ENCODE measurements around the gene NDUFS7.

The NDUFS7 gene

DNA sequence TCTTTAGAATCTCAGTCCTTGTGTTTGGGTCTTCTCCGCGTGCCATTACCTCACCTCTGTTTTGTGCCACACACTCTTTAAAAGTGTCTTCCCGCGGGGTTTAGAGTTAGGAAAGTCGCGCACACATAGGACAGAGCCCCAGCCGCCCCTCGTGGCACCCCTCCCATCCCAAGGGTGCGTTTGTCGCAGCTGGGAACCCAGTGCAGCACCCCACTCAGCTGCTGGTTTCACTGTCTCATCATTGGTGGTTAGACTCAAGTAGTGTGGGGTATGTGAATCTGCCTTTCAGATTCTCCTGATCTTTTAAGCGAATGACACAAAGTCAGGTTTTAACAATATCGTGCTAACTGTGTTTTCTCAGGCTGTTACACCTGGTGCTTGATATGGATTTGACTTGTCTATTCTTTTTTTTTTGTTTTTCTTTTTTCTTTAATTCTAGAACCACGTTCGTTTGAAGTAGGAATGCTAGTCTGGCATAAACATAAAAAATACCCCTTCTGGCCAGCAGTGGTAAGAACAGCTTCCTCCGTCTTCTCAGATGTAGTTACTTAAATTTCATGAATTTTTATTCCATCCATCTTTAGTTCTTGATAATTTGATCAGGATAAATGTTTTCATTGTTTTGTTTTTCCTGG lies 19.5 kb upstream of the NDUFS7 start:
- DNase-seq (ENCODE audit: low read depth), result no peak

DNA sequence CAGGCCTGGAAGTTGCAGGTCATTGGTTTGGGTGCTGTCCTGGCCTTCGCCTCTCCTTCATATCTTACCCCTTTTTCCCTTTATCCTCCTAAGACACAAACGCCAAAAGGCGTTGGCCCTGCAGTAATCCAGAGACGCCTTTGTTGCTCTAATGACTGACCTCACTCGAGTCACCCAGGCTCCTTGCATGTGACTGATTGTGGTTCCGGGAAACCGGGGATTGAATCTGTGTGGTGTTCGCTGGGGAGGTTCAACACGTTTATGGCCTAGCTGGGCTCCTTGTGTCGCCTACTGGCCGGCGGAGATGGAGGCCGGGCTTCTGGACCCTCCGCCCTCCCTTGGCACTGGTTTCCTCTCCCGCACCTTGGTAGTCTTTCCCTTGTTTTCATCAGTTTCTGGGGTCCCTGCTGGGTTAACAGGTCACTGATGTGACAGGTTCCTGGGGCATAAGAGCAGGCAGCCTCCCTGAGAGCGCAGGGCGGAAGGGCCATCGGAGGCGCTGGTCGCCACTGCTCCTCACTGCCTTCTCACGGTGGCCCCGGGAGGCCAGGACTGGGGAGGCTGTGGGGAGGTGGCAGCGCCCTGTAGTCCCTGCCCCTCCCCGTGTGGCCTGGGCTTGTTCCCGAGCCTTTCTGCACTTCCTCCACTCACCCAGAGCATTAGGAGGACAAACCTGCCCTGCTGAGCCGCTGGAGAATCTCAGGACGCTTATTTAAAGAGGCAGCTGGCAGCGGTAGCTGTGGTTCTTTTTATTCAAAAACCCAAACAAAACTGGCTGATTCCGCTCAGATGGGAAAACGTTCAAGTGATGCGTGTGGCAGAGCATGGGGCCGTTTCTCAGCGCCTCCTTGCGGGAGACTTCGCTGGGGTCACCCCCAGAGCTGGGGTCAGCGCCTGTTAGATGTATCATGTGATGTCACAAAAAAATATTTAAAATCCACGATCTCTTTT lies 18.1 kb upstream of the NDUFS7 start:
- no peak for DNase-seq (ENCODE audit: low read depth)

DNA sequence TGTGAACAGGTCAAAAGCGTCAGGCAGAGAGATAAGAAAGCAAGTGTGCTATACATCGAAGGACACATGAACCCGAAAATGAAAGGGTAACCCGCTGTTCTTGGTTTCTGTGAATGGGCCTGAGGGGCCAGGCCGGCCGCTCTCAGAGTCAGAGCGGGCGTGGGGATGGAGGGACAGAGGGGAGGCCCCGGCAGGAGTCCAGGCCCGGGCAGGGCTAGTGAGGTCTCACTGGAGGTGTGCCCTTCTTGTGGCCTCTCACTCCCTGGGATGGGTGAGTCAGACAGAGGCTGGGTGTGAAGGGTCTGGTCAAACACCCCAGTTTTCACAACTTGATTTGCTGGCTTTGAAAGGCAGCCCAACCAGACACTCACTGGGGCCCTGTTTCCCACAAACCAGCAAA lies 17.4 kb upstream of the NDUFS7 start:
- DNase-seq (ENCODE audit: low read depth), result no peak

DNA sequence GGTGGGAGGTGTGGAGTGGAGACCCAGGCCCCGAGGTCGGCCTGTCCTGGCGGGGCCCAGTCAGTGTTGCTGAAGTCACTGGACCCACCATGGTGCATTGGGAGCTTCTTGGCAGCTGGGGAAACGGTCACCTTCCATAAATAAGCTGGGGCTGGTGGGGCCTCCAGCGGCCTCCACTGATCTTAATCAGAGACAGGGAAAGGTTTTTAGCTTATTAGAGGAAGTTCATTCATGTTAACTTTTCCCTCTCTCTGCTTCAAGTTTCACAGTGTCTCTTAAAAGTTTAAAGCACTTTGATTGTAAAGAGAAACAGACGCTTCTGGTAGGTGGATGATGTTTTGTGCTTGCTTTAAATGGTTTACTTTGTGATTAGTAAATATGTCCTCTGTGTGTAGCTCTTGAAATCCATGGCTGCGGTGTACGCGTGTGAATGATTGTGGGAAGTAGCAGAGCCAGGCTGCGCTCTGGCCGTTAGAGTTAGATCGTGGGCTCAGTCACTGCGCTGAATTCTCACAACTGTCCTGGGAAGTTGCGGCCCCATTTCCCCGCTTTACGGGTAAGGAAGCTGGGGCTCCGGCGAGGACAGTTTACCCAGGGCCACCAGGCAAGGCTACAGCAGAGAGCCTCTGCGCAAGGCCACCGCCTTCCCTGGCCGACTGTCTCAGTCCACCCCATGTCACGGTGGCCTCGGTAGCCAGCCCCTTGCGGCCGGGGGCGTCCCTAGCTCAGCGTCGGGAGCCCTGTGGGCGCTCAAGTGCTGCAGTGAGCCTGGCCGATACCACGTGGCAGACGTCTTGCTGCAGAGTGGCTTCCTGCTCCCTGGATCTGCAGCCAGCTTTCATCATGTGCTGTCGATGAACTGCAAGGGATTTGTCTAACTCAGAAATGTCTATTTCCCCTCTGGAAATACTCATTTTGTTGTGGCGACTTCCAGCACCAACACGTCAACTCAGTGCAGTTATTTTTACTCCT lies 16.5 kb upstream of the NDUFS7 start:
- DNase-seq (ENCODE audit: low read depth), result no peak

DNA sequence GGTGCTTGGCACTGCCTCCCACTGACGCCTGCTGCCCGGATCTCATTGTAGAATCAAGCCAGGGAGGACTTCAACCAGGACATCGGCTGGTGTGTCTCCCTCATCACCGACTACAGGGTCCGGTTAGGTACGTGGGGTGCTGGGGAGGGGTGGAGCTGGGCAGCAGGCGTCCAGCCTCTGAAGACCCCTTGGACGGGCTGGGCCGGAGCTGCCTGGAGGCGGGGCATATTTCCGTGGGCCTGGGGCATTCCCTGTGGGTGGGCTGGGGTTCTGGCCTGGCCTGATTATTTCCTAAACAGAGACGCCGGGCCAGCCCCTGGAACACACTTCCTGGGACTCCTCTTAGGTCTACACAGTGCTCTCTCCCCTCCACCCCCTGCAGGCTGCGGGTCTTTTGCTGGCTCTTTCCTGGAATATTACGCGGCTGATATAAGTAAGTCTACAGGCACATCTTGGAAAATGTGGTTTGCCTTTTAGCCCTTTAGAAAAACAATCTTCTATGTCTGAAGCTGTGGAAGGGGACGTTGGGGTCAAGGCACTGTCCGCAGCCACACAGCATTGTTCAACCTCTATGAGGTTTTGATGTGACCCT lies 14.4 kb upstream of the NDUFS7 start:
- no peak for DNase-seq (ENCODE audit: low read depth)

DNA sequence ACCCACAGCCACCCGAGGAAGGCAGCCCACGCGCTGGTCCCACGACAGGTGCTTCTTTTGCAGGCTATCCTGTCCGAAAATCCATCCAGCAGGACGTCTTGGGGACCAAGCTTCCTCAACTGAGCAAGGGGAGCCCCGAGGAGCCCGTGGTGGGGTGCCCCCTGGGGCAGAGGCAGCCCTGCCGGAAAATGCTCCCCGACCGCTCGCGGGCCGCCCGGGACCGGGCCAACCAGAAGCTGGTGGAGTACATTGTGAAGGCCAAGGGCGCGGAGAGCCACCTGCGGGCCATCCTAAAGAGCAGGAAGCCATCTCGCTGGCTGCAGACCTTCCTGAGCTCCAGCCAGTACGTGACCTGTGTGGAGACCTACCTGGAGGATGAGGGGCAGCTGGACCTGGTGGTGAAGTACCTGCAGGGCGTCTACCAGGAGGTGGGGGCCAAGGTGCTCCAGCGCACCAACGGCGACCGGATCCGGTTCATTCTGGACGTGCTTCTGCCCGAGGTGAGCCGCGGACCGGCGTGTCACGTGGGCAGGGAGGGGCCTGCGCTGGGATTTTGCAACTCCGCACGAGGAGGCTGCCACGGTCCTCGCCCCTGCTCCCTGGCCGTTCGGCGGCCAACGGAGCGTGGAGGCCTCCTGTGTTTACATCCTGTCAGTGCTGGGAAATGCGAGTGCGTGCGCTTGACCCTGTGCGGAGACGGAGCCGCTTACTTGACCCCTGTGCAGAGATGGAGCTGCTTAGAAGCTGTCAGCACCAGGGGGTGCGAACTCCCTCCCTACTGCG lies 12.9 kb upstream of the NDUFS7 start:
- DNase-seq (ENCODE audit: low read depth), result no peak

DNA sequence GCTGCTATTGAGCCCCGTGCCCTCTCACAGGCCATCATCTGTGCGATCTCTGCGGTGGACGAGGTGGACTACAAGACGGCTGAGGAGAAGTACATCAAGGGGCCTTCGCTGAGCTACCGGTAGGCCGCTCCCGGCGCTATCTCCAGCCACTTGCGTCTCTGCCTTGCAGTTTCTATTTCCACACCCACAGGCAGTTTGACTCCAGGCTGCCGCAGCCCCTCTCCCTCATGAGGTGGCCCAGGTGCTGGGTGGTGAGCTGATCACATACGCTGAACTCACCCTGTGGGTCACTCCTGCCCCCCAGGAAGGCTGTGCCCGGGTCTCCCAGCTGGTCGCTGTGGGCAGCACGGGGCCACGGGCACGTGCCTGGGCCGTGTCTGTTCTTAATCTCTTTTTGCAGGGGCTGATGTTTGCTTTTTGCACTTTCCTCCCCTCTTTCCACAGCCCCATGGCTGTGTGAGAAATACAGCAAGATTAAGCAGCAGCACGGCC lies 10.6 kb upstream of the NDUFS7 start:
- DNase-seq (ENCODE audit: low read depth), result no peak

DNA sequence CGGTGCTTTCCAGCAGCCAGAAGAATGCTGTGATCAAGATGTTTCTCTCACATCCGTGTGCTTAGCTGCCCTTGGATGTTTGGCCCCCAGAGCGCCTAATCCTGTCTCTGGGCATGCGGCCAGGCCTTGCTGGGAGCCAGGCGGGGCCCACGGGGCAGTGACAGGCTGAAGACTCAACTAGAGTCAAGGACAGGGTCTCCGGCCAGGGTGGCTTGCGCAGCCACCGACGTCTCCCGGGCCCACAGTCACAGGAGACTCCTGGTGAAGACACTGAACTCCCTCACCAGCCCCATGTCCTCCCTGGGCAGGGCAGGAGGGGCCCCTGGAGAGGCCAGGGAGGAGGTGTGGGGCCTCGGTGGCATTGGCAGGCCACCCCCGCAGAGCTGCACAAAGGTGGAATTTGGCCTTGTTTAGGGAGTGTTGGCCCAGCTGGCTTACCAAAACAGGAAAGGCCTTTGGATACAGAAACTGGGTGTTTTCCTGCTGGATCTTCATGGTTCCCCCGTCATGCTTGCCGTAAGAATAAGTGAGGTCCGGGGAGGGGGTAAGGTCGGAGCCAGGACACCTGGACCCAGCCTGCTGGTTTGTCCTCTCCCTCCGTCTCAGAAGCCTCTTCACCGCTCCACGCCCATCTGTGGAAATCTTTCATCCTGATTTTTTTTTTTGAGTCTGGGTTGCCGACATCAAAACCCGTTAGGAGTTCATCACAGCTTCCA lies 10.0 kb upstream of the NDUFS7 start:
- DNase-seq (ENCODE audit: low read depth), result no peak

DNA sequence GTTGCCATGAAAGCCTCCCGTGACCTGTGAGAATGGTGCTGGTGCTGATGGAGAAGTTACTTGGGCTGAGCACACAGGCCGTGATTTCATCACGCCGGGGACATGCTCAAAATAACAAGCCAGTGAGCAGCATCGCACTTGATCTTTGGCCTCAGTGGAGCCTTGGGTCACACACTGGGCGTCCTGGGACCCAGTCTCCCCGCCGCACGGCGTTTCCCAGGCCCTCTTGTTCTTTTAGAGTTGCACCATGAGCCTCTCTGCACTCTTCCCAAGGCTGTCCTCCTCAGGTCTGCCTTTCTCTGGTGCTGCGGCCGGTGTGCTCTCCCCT lies 9.5 kb upstream of the NDUFS7 start:
- DNase-seq (ENCODE audit: low read depth), result no peak

DNA sequence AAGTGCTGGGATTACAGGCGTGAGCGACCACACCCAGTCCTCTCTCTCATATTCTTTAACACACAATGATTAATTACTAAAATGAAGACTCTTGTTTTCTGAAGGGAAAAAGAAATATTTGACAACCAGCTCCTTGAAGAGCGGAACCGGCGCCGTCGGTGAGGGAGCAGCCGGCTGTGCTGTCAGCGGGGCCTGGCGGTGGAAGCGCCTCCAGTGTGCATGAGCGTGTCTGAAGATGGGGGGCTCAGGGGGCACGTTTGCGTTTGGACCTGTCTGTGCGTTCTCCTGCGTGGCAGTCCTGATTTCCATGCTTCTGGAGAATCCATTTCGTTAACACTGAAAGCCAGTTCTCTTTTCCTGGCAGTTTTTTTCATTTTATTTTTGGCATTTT lies 7.3 kb upstream of the NDUFS7 start:
- no peak for DNase-seq (ENCODE audit: low read depth)

DNA sequence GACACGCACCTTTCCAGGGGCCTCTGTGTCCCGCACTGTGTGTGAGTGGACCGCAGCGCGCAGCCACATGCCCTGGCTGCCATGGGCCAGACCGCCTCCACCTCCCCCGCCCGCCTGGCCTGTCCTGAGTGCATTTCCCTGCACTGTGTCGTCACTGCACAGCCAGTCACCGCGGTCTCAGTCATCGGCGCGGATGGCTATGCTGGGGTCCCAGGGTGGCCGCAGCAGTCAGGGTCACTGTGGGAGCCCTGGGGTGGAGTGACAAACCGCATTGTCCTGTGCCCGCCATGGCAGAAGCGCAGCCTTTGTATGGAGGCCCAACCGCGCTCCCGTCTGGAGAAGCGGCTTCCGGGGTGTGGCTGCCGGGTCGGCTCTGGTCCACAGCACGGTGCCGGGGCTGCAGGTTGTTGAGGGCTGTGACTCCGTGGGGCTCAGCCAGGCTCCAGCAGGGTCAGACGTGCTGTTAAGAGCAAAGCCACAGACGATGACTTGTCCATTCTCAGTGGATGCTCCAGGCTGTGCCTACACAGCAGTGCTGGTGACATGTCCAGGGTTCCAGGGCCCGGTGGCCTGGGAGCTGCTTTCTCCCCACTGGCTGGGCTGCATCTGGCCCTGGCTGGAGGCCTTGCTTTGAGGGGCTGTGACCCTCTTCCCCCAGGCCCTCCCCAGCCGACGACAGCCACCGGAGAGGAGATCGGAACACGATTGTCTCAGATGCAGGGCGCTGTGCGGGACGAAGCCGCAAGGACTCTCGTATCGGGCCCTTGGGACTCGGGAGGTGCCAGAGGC lies 6.3 kb upstream of the NDUFS7 start:
- no peak for DNase-seq (ENCODE audit: low read depth)

DNA sequence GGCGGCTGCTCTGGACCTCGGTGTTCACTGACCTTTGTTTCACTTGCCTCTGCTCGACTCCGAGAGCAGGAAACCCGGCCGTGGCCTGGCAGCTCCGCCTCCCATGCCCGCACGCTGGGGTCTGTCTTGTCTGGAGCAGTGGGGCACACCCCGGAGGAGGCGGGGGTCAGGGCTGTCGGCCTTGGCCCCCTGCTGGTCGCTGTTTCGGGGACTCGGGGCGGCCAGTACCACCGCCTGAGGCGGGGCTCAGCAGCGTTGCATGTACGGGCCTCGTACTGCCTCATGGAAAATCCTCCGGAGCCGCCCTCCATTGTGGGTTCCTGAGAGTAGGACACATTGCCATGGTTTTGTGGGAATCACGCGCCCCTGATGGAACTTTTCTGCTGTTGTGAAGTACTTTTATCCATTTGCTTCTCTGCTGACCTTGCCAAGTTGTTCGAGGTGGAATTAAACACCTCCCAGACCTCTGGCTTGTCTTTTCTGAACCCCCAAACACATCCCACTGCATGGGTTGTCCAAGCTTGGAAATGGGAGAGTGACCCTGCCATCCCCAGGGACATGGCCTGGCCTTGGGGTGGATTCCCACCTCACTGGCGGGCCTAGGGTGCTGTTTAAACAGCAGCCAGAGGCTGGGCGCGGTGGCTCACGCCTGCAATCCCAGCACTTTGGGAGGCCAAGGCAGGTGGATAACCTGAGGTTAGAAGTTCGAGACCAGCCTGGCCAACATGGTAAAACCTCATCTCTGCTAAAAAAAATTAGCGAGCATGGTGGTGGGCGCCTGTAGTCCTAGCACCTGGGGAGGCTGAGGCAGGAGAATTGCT lies 5.5 kb upstream of the NDUFS7 start:
- DNase-seq (ENCODE audit: low read depth), result no peak

DNA sequence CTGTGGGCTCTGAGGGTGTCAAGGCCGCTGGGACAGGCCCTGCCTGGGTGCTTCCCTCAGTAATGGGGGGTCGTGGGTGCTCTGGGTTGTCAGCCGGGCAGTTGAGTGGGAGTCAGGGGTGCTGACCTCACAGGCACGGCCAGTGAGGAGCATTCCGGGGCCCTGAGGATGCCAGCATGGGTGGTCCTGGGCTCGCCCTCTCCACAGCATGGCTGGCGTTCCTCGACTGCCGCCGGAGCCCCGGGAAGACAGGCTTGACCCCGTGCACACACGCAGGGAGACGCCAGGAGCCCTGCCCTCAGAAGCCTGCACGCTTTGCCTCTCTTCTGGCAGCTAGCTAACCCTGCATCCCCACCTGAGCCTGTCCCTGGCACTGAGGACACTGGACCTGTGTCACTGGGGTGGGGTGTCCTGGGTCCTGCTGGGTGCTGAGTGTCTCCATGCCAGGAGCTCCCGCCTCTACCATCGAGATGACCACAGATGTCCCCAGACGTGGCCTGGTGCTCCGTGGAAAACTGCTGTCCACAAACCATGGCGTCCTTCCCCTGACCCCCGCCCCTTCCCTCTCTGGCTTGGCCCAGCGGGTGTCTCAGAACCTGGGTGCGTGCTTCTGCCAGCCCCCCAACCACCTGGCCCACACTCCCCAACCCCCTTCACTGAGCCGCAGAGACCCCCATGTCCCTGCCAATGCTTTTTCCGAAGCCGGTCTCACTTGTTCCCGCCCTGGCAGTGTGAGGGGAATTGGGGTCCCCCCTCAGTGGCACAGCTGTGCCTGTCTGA lies 4.4 kb upstream of the NDUFS7 start:
- no peak for DNase-seq (ENCODE audit: low read depth)

DNA sequence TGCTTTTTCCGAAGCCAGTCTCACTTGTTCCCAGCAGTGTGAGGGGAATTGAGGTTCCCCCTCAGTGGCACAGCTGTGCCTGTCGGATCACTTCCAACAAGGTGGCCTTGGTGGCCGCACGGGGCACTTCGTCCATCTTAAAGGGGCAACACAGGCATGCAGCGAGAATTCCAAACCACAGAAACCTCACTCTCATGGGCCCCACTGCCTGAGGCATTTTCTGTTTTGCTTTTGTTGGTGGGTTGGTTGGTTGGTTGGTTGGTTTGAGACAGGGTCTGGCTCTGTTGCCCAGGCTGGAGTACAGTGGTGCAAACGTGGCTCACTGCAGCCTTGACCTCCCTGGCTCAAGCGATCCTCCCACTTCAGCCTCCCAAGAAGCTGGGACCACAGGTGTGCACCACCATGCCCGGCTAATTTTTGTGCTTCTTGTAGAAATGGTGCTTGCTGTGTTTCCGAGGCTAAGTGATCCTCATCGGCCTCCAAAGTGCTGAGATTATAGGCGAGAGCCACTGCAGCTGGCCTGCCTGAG lies 3.7 kb upstream of the NDUFS7 start:
- DNase-seq (ENCODE audit: low read depth), result no peak

DNA sequence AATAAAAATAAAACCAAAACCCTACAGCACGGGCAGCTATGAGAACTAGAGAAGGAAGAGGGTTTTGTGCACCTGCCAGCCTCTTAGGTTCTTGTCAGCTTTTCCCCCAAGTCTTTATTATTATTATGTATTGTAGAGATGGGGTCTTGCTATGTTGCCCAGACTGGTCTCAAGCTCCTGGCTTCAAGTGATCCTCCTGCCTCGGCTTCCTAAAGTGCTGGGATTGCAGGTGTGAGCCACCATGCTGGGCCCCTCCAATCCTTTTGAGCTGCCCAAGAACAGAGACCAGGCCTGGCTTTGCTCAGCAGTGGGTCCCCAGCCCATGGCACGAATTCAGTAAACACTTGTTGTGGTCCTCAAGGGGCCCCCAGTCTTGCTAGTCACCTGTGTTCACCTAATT lies 1.5 kb upstream of the NDUFS7 start:
- no peak for DNase-seq (ENCODE audit: low read depth)

DNA sequence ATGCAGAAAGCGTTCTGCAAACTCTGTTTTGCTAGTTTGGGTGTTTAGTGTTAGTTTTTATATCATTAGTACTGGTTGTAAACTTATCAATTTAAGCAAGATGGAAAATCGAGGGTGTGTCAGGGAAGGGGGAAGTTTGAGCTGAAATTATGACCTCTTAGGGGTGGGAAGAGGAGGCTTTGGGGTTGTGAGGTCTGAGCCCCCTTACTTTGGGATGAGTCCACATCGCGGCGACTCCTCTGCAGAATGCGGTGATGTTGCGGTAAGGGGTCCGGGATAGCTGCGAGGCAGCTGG lies 743 bp upstream of the NDUFS7 start:
- DNase-seq (ENCODE audit: low read depth), result no peak

DNA sequence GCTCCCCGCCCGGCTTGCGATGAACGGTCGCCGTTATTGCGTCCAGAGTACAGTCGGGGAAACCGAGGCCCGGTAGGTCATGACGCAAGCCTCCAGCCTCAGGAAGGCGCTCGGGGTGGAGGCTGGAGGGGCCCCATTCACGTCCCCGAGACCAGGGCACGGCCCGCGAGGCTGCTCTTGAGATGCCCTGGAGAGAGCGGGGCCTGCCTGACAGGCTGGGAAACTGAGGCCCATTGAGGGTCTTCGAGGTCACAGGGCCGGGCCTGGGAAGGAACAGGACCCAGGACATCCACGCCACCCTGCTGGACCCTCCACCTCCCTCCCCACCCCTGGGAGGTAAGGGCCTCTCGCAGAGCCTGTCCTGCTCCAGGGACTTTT lies 367 bp downstream of the NDUFS7 start:
- no peak for DNase-seq (ENCODE audit: low read depth)

DNA sequence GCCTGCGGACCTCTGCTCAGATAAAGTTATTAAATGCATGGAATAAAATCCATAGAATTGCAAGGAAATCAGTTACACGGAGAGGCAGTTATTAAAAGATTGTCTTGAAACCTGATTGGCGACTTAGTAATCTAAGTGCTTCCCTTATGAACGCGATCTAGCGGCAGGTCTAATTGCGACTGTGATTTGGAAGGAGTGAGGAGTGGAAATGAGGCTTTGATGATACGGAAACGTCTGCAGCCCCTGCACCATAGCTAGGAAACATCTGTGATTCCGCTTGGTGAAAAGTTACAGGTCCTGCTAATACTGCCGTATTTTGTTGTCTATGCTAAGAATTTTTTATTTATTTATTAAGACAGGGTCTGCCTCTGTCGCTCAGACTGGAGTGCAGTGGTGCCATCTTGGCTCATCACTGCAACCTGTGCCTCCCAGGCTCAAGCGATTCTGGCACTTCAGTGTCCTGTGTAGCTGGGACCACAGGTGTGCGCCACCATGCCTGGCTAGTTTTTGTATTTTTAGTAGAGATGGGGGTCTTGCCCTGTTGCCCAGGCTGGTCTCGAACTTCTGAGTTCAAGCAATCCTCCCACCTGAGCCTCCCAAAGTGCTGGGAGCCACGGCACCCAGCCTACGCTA lies 887 bp downstream of the NDUFS7 start:
- DNase-seq (ENCODE audit: low read depth), result no peak

Measured in activated T-cell treated with anti-CD3 and anti-CD28 coated beads for 24 hours (primary cell).